ENCODE results near the gene KIRREL3.

The KIRREL3 gene

GRCh38 chr11:126438691-126439090, 561.9 kb downstream of the KIRREL3 start:
- no peak for DNase-seq (ENCODE audit: low spot score)

- no peak for DNase-seq (ENCODE audit: low spot score)
These were observed 562.3 kb downstream of the KIRREL3 start for GRCh38 chr11:126438272-126438671.

- no peak for DNase-seq (ENCODE audit: low spot score)
These were observed 562.8 kb downstream of the KIRREL3 start for GRCh38 chr11:126437731-126438130.

- no peak for DNase-seq (ENCODE audit: low spot score)
These were observed 564.3 kb downstream of the KIRREL3 start for GRCh38 chr11:126436209-126436755.

GRCh38 chr11:126434950-126435335, 565.6 kb downstream of the KIRREL3 start:
- DNase-seq (ENCODE audit: low spot score) = no peak

- no peak for DNase-seq (ENCODE audit: low spot score)
These were observed 566.3 kb downstream of the KIRREL3 start for GRCh38 chr11:126433989-126434949.

GRCh38 chr11:126433244-126433846, 567.2 kb downstream of the KIRREL3 start:
- DNase-seq (ENCODE audit: low spot score) = no peak

- DNase-seq (ENCODE audit: low spot score) = no peak
These were observed 568.0 kb downstream of the KIRREL3 start for GRCh38 chr11:126432525-126432924.

GRCh38 chr11:126432065-126432461, 568.5 kb downstream of the KIRREL3 start:
- no peak for DNase-seq (ENCODE audit: low spot score)

- no peak for DNase-seq (ENCODE audit: low spot score)
These were observed 569.0 kb downstream of the KIRREL3 start for GRCh38 chr11:126431401-126432064.

DNA sequence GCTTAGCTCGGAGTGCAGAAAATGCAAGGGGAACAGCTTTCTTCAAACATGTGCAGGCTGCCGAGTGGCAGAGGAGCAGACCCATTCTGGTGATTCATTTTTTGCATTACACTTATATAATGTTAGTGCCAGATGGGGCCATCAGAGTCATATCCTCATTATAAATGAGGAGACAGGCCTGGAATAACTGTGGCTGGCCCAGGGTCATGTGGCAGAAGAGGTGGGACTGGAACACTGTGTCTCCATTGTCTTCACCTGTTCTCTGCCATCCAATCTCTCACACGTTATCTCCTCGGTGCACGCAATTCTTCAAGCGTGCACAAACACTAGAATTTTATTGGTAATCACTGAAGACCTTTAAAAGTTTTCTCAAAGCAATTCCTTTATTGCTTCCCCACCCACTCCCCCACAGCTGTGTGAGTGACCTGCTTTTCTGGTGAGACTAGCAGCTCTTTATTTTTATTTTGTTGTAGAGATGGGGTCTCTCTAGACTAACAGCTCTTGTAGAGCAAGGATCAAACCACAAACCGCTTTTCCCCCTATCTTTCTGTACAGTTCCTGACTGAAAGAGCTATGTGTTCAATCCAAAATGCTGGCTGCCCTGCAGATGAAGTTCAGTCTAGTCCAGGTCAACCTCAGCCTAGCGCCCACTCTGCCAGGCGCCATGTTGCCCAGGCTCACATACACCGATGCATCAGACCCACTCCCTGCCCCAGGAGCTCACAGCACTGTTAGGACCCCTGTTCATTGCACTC, 569.8 kb downstream of the KIRREL3 start:
- DNase-seq (ENCODE audit: low spot score) = no peak

DNA sequence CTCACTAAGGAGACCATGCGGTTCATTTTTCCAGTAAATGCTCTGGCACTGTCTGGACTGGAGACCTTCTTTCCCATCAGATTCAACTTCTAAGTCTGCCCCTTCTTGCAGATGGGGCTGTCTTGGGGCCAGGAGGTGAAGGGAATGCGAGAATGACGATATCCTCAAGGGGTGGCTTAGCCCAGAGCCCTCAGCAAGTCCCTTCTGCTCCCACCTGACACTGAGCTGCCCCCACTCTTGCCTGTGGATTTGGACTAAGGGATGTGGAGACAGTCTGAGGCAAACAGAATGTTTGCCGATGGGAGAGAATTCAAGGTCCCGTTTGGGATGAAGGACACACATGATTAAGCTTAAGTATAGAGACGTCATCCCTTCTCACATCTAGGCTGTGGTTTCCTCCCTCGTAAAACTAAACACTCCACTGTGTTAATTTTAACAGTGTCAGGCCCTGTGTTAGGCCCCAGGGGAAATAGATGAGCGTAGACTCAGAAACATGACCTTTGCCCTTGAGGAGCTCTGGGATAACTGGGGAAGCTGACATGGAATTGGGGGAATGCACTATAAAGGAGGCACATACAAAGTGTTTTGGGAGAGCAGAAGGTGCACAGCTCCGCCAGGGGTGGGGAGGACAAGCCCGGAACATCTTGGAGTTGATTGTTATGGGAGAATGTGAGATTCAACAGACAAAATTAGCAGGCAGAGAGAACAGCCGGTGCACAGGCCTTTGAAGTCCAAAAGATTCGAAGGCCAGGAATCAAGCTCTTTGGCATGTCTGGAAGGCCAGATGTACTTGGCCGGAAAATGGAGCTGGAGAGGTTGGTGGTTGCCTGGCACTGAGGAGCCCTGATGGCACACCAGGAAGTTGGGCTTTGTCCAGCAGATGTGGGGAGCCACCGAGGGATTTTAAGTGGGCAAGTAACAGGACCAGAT, 573.5 kb downstream of the KIRREL3 start:
- no peak for DNase-seq (ENCODE audit: low spot score)

DNA sequence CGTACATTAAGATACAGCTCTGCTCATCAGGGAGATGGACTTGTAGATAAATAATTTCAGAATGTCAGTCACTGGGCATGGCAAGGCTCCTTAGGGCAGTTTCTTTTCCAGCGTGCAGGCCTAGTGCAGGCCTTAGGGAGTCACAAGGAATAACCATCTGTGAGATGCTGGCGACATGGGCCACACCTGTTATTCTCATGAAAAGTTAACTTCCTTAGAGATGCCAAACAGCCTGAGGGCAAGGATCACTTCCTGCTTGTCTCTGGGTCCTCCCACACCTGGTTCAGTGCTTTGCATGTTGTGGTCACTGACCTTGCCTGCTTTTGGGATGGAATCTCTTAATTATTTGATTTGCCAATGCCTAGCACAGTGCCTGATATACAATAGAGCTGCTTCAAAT, 574.5 kb downstream of the KIRREL3 start:
- DNase-seq (ENCODE audit: low spot score) = no peak

DNA sequence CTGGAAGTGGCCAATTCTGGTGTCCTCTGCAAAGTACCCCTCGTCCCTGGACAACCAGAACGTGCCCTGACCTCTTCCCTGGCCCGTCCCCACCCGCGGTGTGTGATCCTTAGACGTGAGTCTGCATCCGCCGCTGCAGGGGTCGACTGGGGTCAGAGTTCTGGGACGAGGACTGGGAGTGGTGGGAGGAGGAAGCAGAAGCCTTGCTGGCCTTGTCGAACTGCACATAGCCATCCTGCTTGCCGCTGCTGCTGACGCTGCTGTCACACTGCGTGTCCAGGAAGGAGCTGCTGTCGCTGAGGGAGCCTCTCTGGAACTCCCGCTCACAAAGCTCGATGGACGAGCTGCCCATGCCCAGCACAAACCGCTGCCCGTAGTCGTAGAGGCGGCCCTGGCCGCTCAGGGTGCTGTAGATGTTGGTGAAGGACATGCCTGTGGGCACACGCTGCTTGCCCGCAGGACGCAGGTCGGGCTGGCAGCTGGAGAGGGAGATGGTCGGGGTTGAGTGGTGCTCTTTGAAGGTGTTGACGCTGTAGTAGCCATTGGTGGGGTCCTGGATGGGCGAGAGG, 576.0 kb downstream of the KIRREL3 start:
- DNase-seq (ENCODE audit: low spot score) = no peak

DNA sequence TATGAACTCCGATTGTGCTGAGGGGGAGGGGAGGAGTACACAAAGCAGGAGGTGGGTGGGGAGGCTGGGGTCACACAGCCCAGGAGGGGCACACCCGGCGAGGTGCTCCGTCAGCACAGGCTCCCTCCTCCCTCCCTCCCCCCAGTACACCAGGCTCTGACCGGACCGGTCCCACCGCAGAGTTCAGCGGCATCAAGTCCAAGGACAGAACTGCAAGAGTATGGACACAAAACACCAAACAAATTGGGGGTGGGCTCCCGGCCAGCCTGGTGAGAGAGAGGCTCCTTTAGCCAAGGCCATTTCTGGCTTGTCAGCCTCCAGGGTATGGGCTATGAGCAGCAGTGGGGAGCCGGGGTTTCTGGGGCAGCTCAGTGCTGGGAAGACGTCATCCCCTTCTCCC, 576.8 kb downstream of the KIRREL3 start:
- no peak for DNase-seq (ENCODE audit: low spot score)

GRCh38 chr11:126423154-126423553, 577.4 kb downstream of the KIRREL3 start:
- no peak for DNase-seq (ENCODE audit: low spot score)

DNA sequence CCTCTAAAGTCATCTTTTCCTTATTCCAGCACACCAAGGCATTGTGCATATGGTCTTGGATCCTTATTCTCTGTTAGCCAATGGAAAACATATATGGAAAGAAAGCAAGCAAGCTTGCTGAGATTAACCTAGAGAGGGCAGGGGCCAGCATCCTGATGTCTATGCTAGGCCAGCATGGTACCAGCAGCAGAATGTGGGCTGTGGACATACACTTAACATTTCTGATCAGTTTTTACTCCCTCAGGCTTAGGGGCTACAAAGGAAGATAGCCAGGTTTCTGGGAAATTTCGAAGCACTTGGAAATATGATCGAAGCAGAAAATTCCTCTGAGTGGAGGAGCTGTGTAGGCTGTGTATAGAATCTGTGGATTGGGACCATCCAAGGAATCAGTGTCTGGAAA, 578.1 kb downstream of the KIRREL3 start:
- DNase-seq (ENCODE audit: low spot score) = no peak

GRCh38 chr11:126421271-126421671, 579.3 kb downstream of the KIRREL3 start:
- DNase-seq (ENCODE audit: low spot score) = no peak

GRCh38 chr11:126420698-126421256, 579.8 kb downstream of the KIRREL3 start:
- DNase-seq (ENCODE audit: low spot score) = no peak
